Islet precursor cell (in vitro differentiated cells): Measurements from ENCODE around the gene SAYSD1.

ENCODE experiments used
- DNase-seq: peaks from one replicate; pipeline ENCODE4 v3.0.0-alpha.2; 2018

The SAYSD1 gene

GRCh38 chr6:39056191-39056590 lies 58.8 kb downstream of the SAYSD1 start:
- no peak for DNase-seq

GRCh38 chr6:39055661-39056060 lies 59.3 kb downstream of the SAYSD1 start:
- DNase-seq: no peak

GRCh38 chr6:39054577-39055142 lies 60.3 kb downstream of the SAYSD1 start:
- peak; percentile 55 for DNase-seq
